Tibial nerve (tissue), 4 donors: Measurements from ENCODE around the gene PLPPR3.

Experiments
- CTCF ChIP-seq, 5 experiments: fragments of 200-600 bp in 3 of 5; fragments of 450-650 bp in 2 of 5; sonication (generic) in 3 of 5; IDR thresholded peaks; one replicate each; pipeline ENCODE4 v1.5.1; 2016 to 2019; ENCODE audit warnings: antibody characterized with exemption in 5 of 5, mild to moderate bottlenecking in 3 of 5, moderate library complexity in 2 of 5
- EP300 ChIP-seq, 2 donors: sonication (generic); formaldehyde crosslinking; IDR thresholded peaks; one replicate each; pipeline ENCODE4 v1.6.1; 2017; ENCODE audit warnings: antibody characterized with exemption in 2 of 2, mild to moderate bottlenecking in 1 of 2
- POLR2A ChIP-seq, 2 donors: fragments of 450-650 bp; IDR thresholded peaks; one replicate each; pipeline ENCODE4 v1.6.1; 2017; ENCODE audit warnings: antibody characterized with exemption in 2 of 2, mild to moderate bottlenecking in 2 of 2, moderate library complexity in 2 of 2

GRCh38 chr19:797528-798414 lies 24.0 kb downstream of the PLPPR3 start:
- no peak for TF ChIP-seq POLR2A (IDR thresholded peaks at IDR 0.05)
- peak in 2 of 5 experiments; percentile 33 to 61 for TF ChIP-seq CTCF (IDR thresholded peaks at IDR 0.05)
- no peak for TF ChIP-seq EP300 (IDR thresholded peaks at IDR 0.05)
